Prostate gland (tissue), 2 donors: ENCODE measurements around the gene CFD.

Experiments
- CTCF ChIP-seq, 4 experiments: fragments of 200-600 bp in 2 of 4; fragments of 450-650 bp in 2 of 4; sonication (generic) in 2 of 4; IDR thresholded peaks; 1 replicate in 3 of 4; 2 replicates in 1 of 4; pipeline ENCODE4 v1.5.1; 2016 to 2019; ENCODE audit warnings: antibody characterized with exemption in 4 of 4, mild to moderate bottlenecking in 2 of 4, moderate library complexity in 2 of 4
- POLR2A ChIP-seq: fragments of 450-650 bp; IDR thresholded peaks from one replicate; pipeline ENCODE4 v1.6.1; 2016; ENCODE audit warnings: antibody characterized with exemption, mild to moderate bottlenecking
- POLR2AphosphoS5 ChIP-seq: sonication (generic); formaldehyde crosslinking; IDR thresholded peaks from one replicate; pipeline ENCODE4 v1.6.1; 2017; ENCODE audit warnings: antibody characterized with exemption

GRCh38 chr19:876780-877314 is 17.4 kb downstream of the CFD start:
- TF ChIP-seq CTCF (IDR thresholded peaks at IDR 0.05) (no peak), POLR2A (no peak), POLR2AphosphoS5 (no peak)
